Colonic mucosa (tissue), 4 donors: ENCODE measurements around the gene SLC22A3. TPM values are rescaled to one million over a fixed set of nuclear protein-coding genes. Genes with fewer than 3 reads are reported as not detected.
"Not testable (repeated sequence)": the region's sequence is repeated elsewhere in the genome, so short reads cannot be mapped to it uniquely, and the experiment has no call there.

Experiments
- DNase-seq: peaks from one replicate; pipeline ENCODE4 v3.0.0-alpha.2; 2020
- H3K27ac ChIP-seq: fragments of 200-600 bp; one replicate; pipeline ENCODE4 v1.8.0; 2021
- H3K27me3 ChIP-seq: fragments of 200-600 bp; one replicate; pipeline ENCODE4 v1.8.0; 2021
- H3K36me3 ChIP-seq: fragments of 200-600 bp; one replicate; pipeline ENCODE4 v1.8.0; 2021
- H3K4me1 ChIP-seq: fragments of 200-600 bp; one replicate; pipeline ENCODE4 v1.8.0; 2021; ENCODE audit warnings: mild to moderate bottlenecking
- H3K4me3 ChIP-seq: fragments of 200-600 bp; one replicate; pipeline ENCODE4 v1.8.0; 2021
- H3K9ac ChIP-seq, 2 donors: one replicate each; pipeline ENCODE4 v1.7.0; 2013; ENCODE audit warnings: control low read depth in 2 of 2, low read depth in 2 of 2, low read length in 2 of 2
- H3K9me3 ChIP-seq: fragments of 200-600 bp; one replicate; pipeline ENCODE4 v1.8.0; 2021
- intact Hi-C: fragments of 100-400 bp; cut with DNase I; formaldehyde crosslinking; loops from one replicate; pipeline ENCODE4 v1.14.1; 2022
- total RNA-seq, 2 donors: library from RNA; stranded (reverse); fragmentation: NEBNext Ultra II Directional in 1 of 2; extraction: Animal tissue kit (Norgen Biotek cat#: 25700) in 1 of 2; gene quantifications; one replicate each; pipeline ENCODE4 v1.2.1, GENCODE V29; 2021
- TF ChIP-seq, protein P1 (sequence below): fragments of 200-600 bp; IDR thresholded peaks from one replicate; pipeline ENCODE4 v1.8.0; 2022; ENCODE audit warnings: antibody characterized with exemption, mild to moderate bottlenecking
- donor health status: healthy.
- donor health status: DM: no; HTN: no; CAD: no.
- donor health status: DM: no; HTN: no; CAD: no.

SLC22A3 gene, protein sequence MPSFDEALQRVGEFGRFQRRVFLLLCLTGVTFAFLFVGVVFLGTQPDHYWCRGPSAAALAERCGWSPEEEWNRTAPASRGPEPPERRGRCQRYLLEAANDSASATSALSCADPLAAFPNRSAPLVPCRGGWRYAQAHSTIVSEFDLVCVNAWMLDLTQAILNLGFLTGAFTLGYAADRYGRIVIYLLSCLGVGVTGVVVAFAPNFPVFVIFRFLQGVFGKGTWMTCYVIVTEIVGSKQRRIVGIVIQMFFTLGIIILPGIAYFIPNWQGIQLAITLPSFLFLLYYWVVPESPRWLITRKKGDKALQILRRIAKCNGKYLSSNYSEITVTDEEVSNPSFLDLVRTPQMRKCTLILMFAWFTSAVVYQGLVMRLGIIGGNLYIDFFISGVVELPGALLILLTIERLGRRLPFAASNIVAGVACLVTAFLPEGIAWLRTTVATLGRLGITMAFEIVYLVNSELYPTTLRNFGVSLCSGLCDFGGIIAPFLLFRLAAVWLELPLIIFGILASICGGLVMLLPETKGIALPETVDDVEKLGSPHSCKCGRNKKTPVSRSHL
- 1 to 10 TPM; 2.1 to 2.5 TPM for total RNA-seq

DNA sequence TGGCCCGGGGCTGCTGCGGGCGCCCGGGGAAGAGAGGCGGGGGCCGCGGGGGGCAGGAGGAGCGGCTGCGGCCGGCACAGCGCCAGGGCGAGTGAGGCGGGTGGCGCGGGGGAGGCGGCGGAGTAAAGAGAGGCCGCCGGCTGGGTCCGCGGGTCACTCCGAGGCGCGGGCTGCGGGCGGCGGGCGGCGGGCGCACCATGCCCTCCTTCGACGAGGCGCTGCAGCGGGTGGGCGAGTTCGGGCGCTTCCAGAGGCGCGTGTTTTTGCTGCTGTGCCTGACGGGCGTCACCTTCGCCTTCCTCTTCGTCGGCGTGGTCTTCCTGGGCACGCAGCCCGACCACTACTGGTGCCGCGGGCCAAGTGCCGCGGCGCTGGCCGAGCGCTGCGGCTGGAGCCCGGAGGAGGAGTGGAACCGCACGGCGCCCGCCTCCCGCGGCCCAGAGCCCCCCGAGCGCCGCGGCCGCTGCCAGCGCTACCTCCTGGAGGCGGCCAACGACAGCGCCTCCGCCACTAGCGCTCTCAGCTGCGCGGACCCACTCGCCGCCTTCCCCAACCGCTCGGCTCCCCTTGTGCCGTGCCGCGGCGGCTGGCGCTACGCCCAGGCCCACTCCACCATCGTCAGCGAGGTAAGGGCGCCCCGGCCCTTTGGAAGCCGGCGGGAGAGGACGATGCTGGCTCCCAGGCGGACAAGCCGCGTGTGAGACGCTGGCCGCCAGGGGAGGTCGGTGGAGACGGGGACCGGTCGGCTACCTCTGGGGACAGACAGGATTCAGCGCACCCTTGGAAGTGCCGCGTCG is at the start of gene SLC22A3:
SLC22A3 (plus strand) TSS at position 156 of the 797 bp plus-strand sequence; CDS start at position 198, 42 bp downstream.
- Histone ChIP-seq H3K4me1 (no peaks in the 10 kb centered on the region), H3K36me3 (no peaks in the 10 kb centered on the region), H3K9ac (peak within 1 kb of the TSS; percentile 5 to 66), H3K27me3 (peaks cover 8% of the 10 kb centered on the region), H3K27ac (no peak within 1 kb of the TSS), H3K4me3 (peak within 1 kb of the TSS; percentile 57), H3K9me3 (no peaks in the 10 kb centered on the region)
- TF ChIP-seq, protein P1, sequence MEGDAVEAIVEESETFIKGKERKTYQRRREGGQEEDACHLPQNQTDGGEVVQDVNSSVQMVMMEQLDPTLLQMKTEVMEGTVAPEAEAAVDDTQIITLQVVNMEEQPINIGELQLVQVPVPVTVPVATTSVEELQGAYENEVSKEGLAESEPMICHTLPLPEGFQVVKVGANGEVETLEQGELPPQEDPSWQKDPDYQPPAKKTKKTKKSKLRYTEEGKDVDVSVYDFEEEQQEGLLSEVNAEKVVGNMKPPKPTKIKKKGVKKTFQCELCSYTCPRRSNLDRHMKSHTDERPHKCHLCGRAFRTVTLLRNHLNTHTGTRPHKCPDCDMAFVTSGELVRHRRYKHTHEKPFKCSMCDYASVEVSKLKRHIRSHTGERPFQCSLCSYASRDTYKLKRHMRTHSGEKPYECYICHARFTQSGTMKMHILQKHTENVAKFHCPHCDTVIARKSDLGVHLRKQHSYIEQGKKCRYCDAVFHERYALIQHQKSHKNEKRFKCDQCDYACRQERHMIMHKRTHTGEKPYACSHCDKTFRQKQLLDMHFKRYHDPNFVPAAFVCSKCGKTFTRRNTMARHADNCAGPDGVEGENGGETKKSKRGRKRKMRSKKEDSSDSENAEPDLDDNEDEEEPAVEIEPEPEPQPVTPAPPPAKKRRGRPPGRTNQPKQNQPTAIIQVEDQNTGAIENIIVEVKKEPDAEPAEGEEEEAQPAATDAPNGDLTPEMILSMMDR, result no peak
- no peak for DNase-seq
- intact Hi-C loops, result no loop called here

DNA sequence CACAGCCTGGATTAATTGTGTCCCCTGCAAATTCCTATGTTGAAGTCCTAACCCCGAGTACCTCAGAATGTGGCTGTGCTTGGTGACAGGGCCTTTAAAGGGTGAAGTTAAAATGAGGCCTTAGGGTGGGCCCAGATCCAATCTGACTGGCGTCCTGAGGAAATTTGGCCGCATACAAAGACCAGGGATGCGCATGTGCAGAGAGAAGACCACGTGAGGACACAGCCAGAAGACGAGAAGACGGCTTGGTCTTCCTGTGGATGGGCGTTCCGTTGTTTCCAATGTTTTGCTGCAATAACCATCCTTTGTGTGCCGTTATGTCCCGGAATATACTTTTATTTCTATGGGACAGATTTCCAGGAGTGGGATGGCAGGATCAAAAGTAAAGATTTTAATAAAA is 48.6 kb upstream of the SLC22A3 start:
- H3K36me3 ChIP-seq, result no peaks in the 10 kb centered on the region
- no peaks in the 10 kb centered on the region for H3K27me3 ChIP-seq
- H3K4me1 ChIP-seq, result no peaks in the 10 kb centered on the region
- H3K27ac ChIP-seq, result peak overlapping the region; percentile 80
- H3K4me3 ChIP-seq, result no peak overlapping the region
- DNase-seq, result no peak
- no peaks in the 10 kb centered on the region for H3K9me3 ChIP-seq
- H3K9ac ChIP-seq, result peak overlapping the region in 1 of 2 donors; percentile 9
- intact Hi-C loops, result loop anchor here (2.0 kb wide), 1 partner anchor 161 kb away; no protein-coding TSS in a partner anchor
- TF ChIP-seq, protein P1, result no peak

DNA sequence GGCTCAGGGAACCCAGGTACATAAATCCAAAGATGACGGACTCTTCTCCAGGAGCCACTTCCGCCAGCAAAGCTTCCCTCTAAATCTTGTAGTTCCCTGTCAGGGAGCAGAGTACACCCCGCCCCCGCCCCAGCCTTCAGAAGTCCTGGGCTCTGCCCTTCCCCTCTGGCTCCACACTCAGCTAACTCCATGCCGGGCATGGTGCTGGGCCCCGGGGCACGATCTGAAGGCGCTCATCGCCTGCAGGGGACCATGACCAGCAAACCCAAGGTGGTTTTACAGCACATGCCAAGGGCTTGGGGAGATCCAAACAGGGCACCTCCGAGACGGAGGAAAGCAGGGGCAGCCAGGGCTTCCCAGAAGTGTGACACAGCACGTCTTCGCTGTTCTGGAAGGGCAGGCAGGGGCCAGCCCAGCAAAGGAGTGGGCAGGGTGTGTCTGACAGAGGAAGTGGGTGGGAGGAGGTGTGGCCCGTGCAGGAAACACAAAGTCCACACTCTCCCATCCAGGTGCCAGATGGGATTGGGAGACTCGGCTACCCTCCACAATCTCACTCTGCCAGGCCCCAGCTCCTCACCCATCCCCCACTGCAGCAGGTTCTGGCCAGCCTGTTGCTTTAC is 48.0 kb upstream of the SLC22A3 start:
- intact Hi-C loops, result loop anchor here (10.0 kb wide), 1 partner anchor 155 kb away; no protein-coding TSS in a partner anchor

DNA sequence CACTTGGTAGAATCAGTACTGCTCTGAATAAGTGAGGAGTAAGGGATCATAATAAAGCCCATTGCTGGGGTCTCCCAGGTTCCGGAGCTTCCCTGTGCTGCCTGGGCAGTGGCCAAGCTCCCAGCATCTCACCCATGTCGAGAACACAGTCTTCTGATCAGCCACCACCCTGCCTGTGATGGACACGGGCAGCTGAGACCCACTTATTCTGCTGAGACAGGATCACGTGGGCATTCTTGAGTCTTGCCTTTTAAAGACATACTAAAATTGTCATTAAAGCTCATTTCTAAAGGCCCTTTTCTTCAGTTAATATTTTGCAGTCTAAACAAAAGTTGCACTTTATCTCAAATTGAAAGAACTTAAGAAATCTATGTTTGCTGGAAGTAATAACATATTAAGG is 46.8 kb upstream of the SLC22A3 start:
- Histone ChIP-seq H3K4me3 (no peak overlapping the region), H3K9me3 (no peaks in the 10 kb centered on the region), H3K27me3 (no peaks in the 10 kb centered on the region), H3K9ac (peak overlapping the region in 1 of 2 donors; percentile 52), H3K27ac (no peak overlapping the region), H3K4me1 (no peaks in the 10 kb centered on the region), H3K36me3 (no peaks in the 10 kb centered on the region)
- TF ChIP-seq, protein P1, result no peak
- intact Hi-C loops, result loop anchor here (10.0 kb wide), 1 partner anchor 153 kb away; no protein-coding TSS in a partner anchor
- DNase-seq, result no peak

More for the DNA sequence above, 48.0 kb upstream of the SLC22A3 start:
- H3K27ac ChIP-seq, result peak overlapping the region; percentile 80
- H3K36me3 ChIP-seq, result no peaks in the 10 kb centered on the region
- TF ChIP-seq, protein P1, result no peak
- peak overlapping the region in 1 of 2 donors; percentile 52 for H3K9ac ChIP-seq
- no peaks in the 10 kb centered on the region for H3K4me1 ChIP-seq
- peak; percentile 92 for DNase-seq
- no peaks in the 10 kb centered on the region for H3K9me3 ChIP-seq
- no peak overlapping the region for H3K4me3 ChIP-seq
- H3K27me3 ChIP-seq, result no peaks in the 10 kb centered on the region

DNA sequence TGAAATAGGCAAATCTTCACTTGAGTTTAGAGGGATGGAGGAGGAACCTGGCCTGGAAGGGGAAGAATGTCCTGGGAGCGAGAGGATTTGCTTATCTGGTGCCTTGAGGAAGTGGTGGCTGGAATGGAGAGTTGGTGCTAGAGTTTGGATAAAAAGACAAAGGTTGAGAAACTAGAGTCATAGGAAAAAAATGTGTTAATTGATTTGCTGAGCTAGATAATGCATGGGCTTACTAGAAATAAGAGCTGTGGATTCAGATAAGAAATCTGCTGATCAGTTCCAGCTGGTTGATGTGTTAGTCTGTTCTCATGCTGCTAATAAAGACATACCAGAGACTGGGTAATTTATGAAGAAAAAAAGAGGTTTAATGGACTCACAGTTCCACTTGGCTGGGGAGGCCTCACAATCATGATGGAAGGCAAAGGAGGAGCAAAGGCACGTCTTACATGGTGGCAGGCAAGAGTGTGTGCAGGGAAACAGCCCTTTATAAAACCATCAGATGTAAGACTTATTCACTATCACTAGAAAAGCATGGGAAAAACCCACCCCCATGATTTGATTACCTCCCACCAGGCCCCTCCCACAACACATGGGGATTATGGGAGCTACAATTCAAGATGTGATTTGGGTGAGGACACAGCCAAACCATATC is 45.6 kb upstream of the SLC22A3 start:
- not testable (repeated sequence) for H3K36me3 ChIP-seq, H3K27me3 ChIP-seq, H3K27ac ChIP-seq, H3K4me1 ChIP-seq, H3K9ac ChIP-seq, H3K4me3 ChIP-seq, H3K9me3 ChIP-seq, DNase-seq
- intact Hi-C loops, result loop anchor here (10.0 kb wide), 1 partner anchor 152 kb away; no protein-coding TSS in a partner anchor
